Heart left ventricle (tissue), 16 donors: ENCODE data around the gene ZSCAN16. TPM values are rescaled to one million over a fixed set of nuclear protein-coding genes. Genes with fewer than 3 reads are reported as not detected.
A peak's percentile ranks its signal among the peaks of the same experiment; 100 is the strongest.
"Not testable (repeated sequence)": the region's sequence is repeated elsewhere in the genome, so short reads cannot be mapped to it uniquely, and the experiment has no call there.

ENCODE experiments used
- ATAC-seq, 4 donors: fragments of 200-7000 bp; cut with Tn5 transposase; one replicate each; pipeline ENCODE4 v1.9.1; 2020 to 2022; ENCODE audit warnings: moderate library complexity in 4 of 4, mild to moderate bottlenecking in 3 of 4, moderate number of reproducible peaks in 1 of 4
- DNase-seq, 5 donors: peaks; one replicate each; pipeline ENCODE4 v3.0.0-alpha.2; 2020
- H3K27ac ChIP-seq, 12 donors: fragments of 200-600 bp; sonication (generic) in 4 of 12; one replicate each; pipeline versions ENCODE4 v1.5.0 to v1.8.0; 2016 to 2022; ENCODE audit warnings: mild to moderate bottlenecking in 2 of 12
- H3K27me3 ChIP-seq, 9 donors: fragments of 200-600 bp; sonication (generic) in 2 of 9; one replicate each; pipeline versions ENCODE4 v1.5.1 to v1.8.0; 2016 to 2022; ENCODE audit warnings: mild to moderate bottlenecking in 3 of 9
- H3K36me3 ChIP-seq, 9 donors: fragments of 200-600 bp; sonication (generic) in 2 of 9; one replicate each; pipeline versions ENCODE4 v1.5.0 to v1.8.0; 2018 to 2022; ENCODE audit warnings: mild to moderate bottlenecking in 2 of 9
- H3K4me1 ChIP-seq, 12 donors: fragments of 200-600 bp; sonication (generic) in 4 of 12; one replicate each; pipeline versions ENCODE4 v1.5.0 to v1.8.0; 2016 to 2022; ENCODE audit warnings: mild to moderate bottlenecking in 3 of 12
- H3K4me3 ChIP-seq, 12 donors: fragments of 200-600 bp; sonication (generic) in 4 of 12; one replicate each; pipeline versions ENCODE4 v1.5.0 to v1.8.0; 2017 to 2022; ENCODE audit warnings: mild to moderate bottlenecking in 9 of 12, moderate library complexity in 4 of 12
- H3K9me3 ChIP-seq, 12 donors: fragments of 200-600 bp; sonication (generic) in 4 of 12; one replicate each; pipeline versions ENCODE4 v1.5.0 to v1.8.0; 2016 to 2022; ENCODE audit warnings: mild to moderate bottlenecking in 1 of 12
- CTCF ChIP-seq, 12 donors: fragments of 200-600 bp; sonication (generic) in 4 of 12; IDR thresholded peaks; one replicate each; pipeline versions ENCODE4 v1.5.0 to v1.8.0; 2018 to 2022; ENCODE audit warnings: antibody characterized with exemption in 12 of 12, mild to moderate bottlenecking in 5 of 12
- POLR2A ChIP-seq, 2 donors: fragments of 450-650 bp; IDR thresholded peaks; one replicate each; pipeline ENCODE4 v1.6.1; 2017; ENCODE audit warnings: antibody characterized with exemption in 2 of 2, mild to moderate bottlenecking in 2 of 2, moderate library complexity in 2 of 2
- WGBS, 4 donors: extraction: QIAGEN DNeasy Blood & Tissue Kit in 2 of 4; methylation state at CpG; one replicate each; pipeline versions ENCODE4 v1.1.5 to v1.1.7; 2013 to 2018; 5-methylcytosine and 5-hydroxymethylcytosine counted together
- intact Hi-C, 10 donors: fragments of 100-400 bp; cut with DNase I; formaldehyde crosslinking; loops; one replicate each; pipeline versions ENCODE4 v1.11.1 to v1.14.2; 2022
- long read RNA-seq, 3 donors: library from polyadenylated mRNA; unstranded; transcript quantifications; one replicate each; pipeline ENCODE4 v2.0.0, GENCODE V29; 2020 to 2021
- polyA plus RNA-seq, 2 donors: library from polyadenylated mRNA; stranded (reverse); fragments of 200-250 nt; gene quantifications; one replicate each; pipeline ENCODE4 v1.2.3, GENCODE V29; 2013
- total RNA-seq, 9 donors: library from RNA; depleted of rRNA in 2 of 9; stranded (reverse); fragments of >200 nt in 2 of 9; fragmentation: NEBNext Ultra II Directional in 3 of 9; extraction: Animal tissue kit (Norgen Biotek cat#: 25700) in 3 of 9; gene quantifications; one replicate each; pipeline versions ENCODE4 v1.1.0 to v1.2.4, GENCODE V29; 2016 to 2023
- donor health status: ischemic (EF 13 %, LVEDD 7.1; RV severe dilation, severe dysfunction).
- donor health status: healthy with polysubstance abuse.
- donor health status: DM: no; HTN: yes; CAD: no.
- donor health status: DM: no; HTN: no; CAD: no.
- donor health status: ischemic (EF 25% LVEDD 6.9; RV normal size, moderate dysfunction).
- donor health status: ischemic (EF 25% LVEDD 5.7; RV mildly dilated, moderate dysfunction).
- donor health status: healthy.
- donor health status: DM: yes; HTN: yes; CAD: no.
- donor health status: ischemic (EF 35%, LVEDD 5.7; RV mildly dilated, moderate dysfunction).
- donor health status: nonischemic (EF 11% LVEDD 7.7; RV severe dilation, severe dysfunction).
- donor health status: DM: yes; HTN: yes; CAD: no.
- donor health status: PGD.
- donor health status: ischemic (EF 29% LVEDD 5.4; RV normal size, mild dysfunction).
- donor health status: nonischemic (EF 23%, LVEDD 6.1; RV moderate dilation, normal function).

Gene ZSCAN16
- 1 to 10 TPM in 8 of 9 donors, under 1 TPM in 1; 0.48 to 2.9 (median 2.2) TPM for total RNA-seq
- polyA plus RNA-seq, result 1 to 10 TPM; 3.4 to 4.9 TPM
- long read RNA-seq, donor 1, partial matches to known transcripts, result 0 of 5 reads
- long read RNA-seq, donor 1, other reads (novel, unspliced or antisense), result 3 of 5 reads
- long read RNA-seq, donor 2, transcript ZSCAN16-201 (4 exons, 1,328 nt), result major isoform, 14 of 20 reads
- long read RNA-seq, donor 2, partial matches to known transcripts, result 0 of 20 reads
- long read RNA-seq, donor 2, other reads (novel, unspliced or antisense), result 6 of 20 reads
- long read RNA-seq, donor 3, partial matches to known transcripts, result 0 of 2 reads
- long read RNA-seq, donor 3, other reads (novel, unspliced or antisense), result 1 of 2 reads

GRCh38 chr6:28124350-28124970 is at the start of gene ZSCAN16:
Gene ZSCAN16 (plus strand): TSS chr6:28124609. CDS start chr6:28125444, 835 bp downstream.
- Histone ChIP-seq H3K9me3 (no peaks in the 10 kb centered on the region), H3K27me3 (no peaks in the 10 kb centered on the region), H3K4me1 (peaks cover 0 to 34% (median 21%) of the 10 kb centered on the region in 12 donors), H3K36me3 (peaks cover 0 to 73% (median 47%) of the 10 kb centered on the region in 9 donors), H3K4me3 (peak within 1 kb of the TSS; percentile 45 to 92 (median 71)), H3K27ac (peak within 1 kb of the TSS in 11 of 12 donors; percentile 24 to 75 (median 63))
- DNase-seq, result peak; percentile 73 to 91 (median 89)
- TF ChIP-seq POLR2A (IDR thresholded peaks at IDR 0.05), result no peak
- peak; percentile 95 to 99 (median 99) for ATAC-seq
- WGBS, 4 donors, result 0 to 3% (median 1%) methylated on average over 26 to 28 of the region's 28 CpGs
- intact Hi-C loops, result no loop called here

- intact Hi-C loops, result no loop called here
- Histone ChIP-seq H3K4me3 (no peak overlapping the region), H3K9me3 (no peaks in the 10 kb centered on the region), H3K36me3 (no peaks in the 10 kb centered on the region), H3K4me1 (peaks cover 0 to 16% (median 6%) of the 10 kb centered on the region in 12 donors), H3K27me3 (no peaks in the 10 kb centered on the region), H3K27ac (no peak overlapping the region)
- no peak for DNase-seq
- TF ChIP-seq CTCF (IDR thresholded peaks at IDR 0.05) (no peak), POLR2A (IDR thresholded peaks at IDR 0.05) (no peak)
- ATAC-seq, result no peak
Observed at GRCh38 chr6:28078050-28078449, 46.4 kb upstream of the ZSCAN16 start.

- ATAC-seq (no peak), DNase-seq (no peak)
- Histone ChIP-seq H3K4me1 (peaks cover 0 to 16% (median 6%) of the 10 kb centered on the region in 12 donors), H3K4me3 (no peak overlapping the region), H3K27ac (no peak overlapping the region), H3K36me3 (no peaks in the 10 kb centered on the region), H3K9me3 (no peaks in the 10 kb centered on the region), H3K27me3 (no peaks in the 10 kb centered on the region)
- TF ChIP-seq POLR2A (IDR thresholded peaks at IDR 0.05) (no peak), CTCF (IDR thresholded peaks at IDR 0.05) (no peak)
- 76 to 86% (median 81%) methylated on average over 6 of the region's 6 CpGs for WGBS, 4 donors
- intact Hi-C loops, result no loop called here
Observed at GRCh38 chr6:28078836-28079235, 45.6 kb upstream of the ZSCAN16 start.

- not testable (repeated sequence) for DNase-seq, H3K9me3 ChIP-seq, H3K36me3 ChIP-seq, H3K27me3 ChIP-seq
- ATAC-seq, result peak in 2 of 4 donors; percentile 17 to 21
- peak within 1 kb of the TSS; percentile 56 to 94 (median 77) for H3K4me3 ChIP-seq
- WGBS, 4 donors, result 0 to 2% (median 1%) methylated on average over 15 of the region's 15 CpGs
- peak within 1 kb of the TSS; percentile 59 to 91 (median 86) for H3K27ac ChIP-seq
- intact Hi-C loops, result loop anchor here in 6 of 10 donors (1.0 to 10.0 kb wide), 8 partner anchors 24 to 277 kb away; partner anchors contain the start of genes ZSCAN31 (in 1 of the 6) and ZSCAN9 (in 1 of the 6)
- H3K4me1 ChIP-seq, result peaks cover 0 to 16% (median 6%) of the 10 kb centered on the region in 12 donors
Observed at GRCh38 chr6:28080381-28080630, 44.1 kb upstream of the ZSCAN16 start, which contains the start of gene ZNF165. Gene ZNF165 (plus strand): TSS chr6:28080568. CDS start chr6:28085481, 4,913 bp downstream.
